DMS79 treated with DMSO at 0.1 percent for 48 hours (cell line): ENCODE results near the gene TLE3.
"Not testable (repeated sequence)": the region's sequence is repeated elsewhere in the genome, so short reads cannot be mapped to it uniquely, and the experiment has no call there.

Source experiments
- DNase-seq: peaks from one replicate; lab custom pipeline; 2025; lab: John Stamatoyannopoulos, UW

Gene TLE3

GRCh38 chr15:70097321-70098152 is at the start of gene TLE3:
Gene TLE3 (minus strand): TSS chr15:70097917. CDS start chr15:70096798, 1,119 bp downstream.
- peak; percentile 82 for DNase-seq

GRCh38 chr15:70147178-70147760 is 49.6 kb upstream of the TLE3 start:
- no peak for DNase-seq

GRCh38 chr15:70146771-70147170 is 49.1 kb upstream of the TLE3 start:
- DNase-seq, result no peak

- no peak for DNase-seq
Measured at GRCh38 chr15:70146162-70146561, 48.4 kb upstream of the TLE3 start.

- DNase-seq, result no peak
Measured at GRCh38 chr15:70145261-70145660, 47.5 kb upstream of the TLE3 start.

GRCh38 chr15:70142322-70143191 is 44.8 kb upstream of the TLE3 start:
- DNase-seq, result peak; percentile 64

GRCh38 chr15:70142072-70142321 is 44.3 kb upstream of the TLE3 start:
- no peak for DNase-seq

- DNase-seq, result no peak
Measured at GRCh38 chr15:70141376-70142071, 43.8 kb upstream of the TLE3 start.

GRCh38 chr15:70140543-70141375 is 43.0 kb upstream of the TLE3 start:
- no peak for DNase-seq

- no peak for DNase-seq
Measured at GRCh38 chr15:70140025-70140542, 42.4 kb upstream of the TLE3 start.

GRCh38 chr15:70137967-70138366 is 40.2 kb upstream of the TLE3 start:
- peak; percentile 36 for DNase-seq

- DNase-seq, result not testable (repeated sequence)
Measured at GRCh38 chr15:70137021-70137420, 39.3 kb upstream of the TLE3 start.

- no peak for DNase-seq
Measured at GRCh38 chr15:70133781-70134421, 36.2 kb upstream of the TLE3 start.

GRCh38 chr15:70133296-70133695 is 35.6 kb upstream of the TLE3 start:
- DNase-seq, result no peak

- no peak for DNase-seq
Measured at GRCh38 chr15:70132571-70132970, 34.9 kb upstream of the TLE3 start.

GRCh38 chr15:70132139-70132538 is 34.4 kb upstream of the TLE3 start:
- DNase-seq, result no peak

GRCh38 chr15:70128414-70129140 is 30.9 kb upstream of the TLE3 start:
- DNase-seq, result no peak

- no peak for DNase-seq
Measured at GRCh38 chr15:70127770-70128413, 30.2 kb upstream of the TLE3 start.

- DNase-seq, result peak; percentile 18
Measured at GRCh38 chr15:70127288-70127746, 29.6 kb upstream of the TLE3 start.
